Pons (tissue), 1 donor: ENCODE measurements around the gene SULT1A1.
"Not testable (repeated sequence)": the region's sequence is repeated elsewhere in the genome, so short reads cannot be mapped to it uniquely, and the experiment has no call there.

Experiments used
- DNase-seq: peaks from one replicate; pipeline ENCODE4 v3.0.0-alpha.2; 2016; ENCODE audit warnings: low spot score

SULT1A1 gene

DNA sequence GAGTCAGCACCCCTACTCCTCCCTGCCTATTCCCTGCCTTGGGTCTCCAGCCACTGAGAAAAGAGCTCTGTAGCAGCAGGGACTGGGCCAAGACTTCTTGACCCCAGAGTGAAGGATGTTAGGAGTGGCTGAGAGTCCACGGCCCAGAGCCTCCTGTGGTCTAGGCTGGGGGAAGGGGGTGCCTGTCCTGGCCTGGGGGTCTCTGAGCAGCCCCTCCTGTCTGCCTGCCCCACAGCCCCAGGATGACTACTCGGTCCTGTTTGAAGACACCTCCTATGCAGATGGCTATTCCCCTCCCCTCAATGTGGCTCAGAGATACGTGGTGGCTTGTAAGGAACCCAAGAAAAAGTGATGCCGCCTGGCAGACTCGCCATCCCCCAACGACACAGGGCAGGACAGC is 18.5 kb downstream of the SULT1A1 start:
- no peak for DNase-seq

- no peak for DNase-seq
These were observed 19.2 kb downstream of the SULT1A1 start for GRCh38 chr16:28590384-28591340.

GRCh38 chr16:28589930-28590329 is 19.9 kb downstream of the SULT1A1 start:
- no peak for DNase-seq

DNA sequence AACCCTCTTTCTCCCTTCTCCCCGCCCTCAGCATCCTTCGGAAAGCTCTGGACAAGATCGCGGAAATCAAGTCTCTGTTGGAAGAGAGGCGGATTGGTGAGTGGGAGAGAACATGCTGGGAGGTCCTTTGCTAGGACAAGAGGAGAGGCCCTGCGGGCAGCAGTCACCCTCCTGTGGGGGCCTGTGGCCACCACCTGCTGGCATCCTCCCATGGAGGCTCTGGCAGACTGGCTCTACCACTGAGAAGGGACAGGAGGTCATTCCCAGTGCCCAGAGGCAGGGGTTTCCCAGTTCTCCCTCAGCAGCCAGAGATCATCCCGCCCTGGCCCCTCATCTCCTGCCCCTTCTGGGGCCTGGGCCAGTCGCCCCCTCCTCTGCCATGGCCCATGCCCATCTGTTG is 20.8 kb downstream of the SULT1A1 start:
- no peak for DNase-seq

DNA sequence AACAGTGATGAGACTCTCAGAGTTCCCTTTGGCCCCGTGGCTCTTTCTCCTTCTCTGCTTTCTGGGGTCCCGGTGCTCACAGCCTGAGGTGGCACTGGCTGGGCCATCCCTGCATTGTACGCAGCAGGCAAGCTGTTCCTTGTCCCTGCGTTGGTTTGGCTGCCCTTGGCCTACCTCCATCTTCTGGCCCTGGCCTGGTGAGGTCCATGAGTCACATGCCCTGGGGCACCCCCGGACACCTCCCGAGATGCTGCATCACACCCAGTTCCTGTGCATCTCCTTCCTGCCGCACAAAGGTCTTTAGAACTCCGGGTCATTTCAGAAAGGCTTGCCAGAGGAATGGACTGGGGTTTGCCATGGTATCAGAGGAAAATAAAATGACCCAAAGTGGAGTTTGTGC is 22.5 kb downstream of the SULT1A1 start:
- no peak for DNase-seq

DNA sequence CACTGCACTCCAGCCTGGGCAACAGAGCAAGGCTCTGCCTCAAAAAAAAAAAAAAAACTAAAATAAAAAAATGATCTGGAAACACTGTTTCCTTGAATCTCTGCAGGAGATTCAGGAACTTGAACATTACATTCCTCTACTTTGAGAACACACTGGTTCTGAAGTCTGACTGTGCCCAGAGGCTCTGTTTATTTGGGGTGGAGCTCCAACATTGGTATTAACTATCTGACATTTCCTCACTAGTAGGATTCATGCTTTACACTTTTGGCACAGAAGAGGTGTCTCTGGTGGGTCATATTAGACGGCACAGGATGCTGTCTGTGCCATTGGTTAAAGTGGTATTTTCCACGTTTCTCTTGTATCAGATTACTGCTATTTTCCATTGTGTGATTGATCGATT is 23.4 kb downstream of the SULT1A1 start:
- no peak for DNase-seq

DNA sequence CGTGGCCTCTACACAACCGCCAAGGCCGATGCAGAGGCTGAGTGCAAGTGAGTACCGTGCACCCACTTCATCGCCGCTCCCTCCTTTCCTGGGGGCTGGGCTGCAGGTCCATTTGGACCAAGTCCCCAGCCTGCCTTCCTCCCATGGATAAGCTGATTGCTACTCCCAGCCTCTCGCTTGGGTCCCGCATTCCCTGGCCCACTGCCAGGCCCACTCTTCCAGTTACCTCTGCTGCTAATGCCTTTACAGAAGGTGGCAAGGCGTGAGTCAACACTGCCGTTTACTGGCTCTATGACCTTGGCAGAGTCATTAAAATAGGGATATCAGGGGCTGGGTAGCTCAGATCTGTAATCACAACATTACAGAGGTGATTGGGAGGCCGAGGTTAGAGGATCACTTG is 24.2 kb downstream of the SULT1A1 start:
- no peak for DNase-seq

GRCh38 chr16:28580726-28581315 is 29.0 kb downstream of the SULT1A1 start:
- no peak for DNase-seq

DNA sequence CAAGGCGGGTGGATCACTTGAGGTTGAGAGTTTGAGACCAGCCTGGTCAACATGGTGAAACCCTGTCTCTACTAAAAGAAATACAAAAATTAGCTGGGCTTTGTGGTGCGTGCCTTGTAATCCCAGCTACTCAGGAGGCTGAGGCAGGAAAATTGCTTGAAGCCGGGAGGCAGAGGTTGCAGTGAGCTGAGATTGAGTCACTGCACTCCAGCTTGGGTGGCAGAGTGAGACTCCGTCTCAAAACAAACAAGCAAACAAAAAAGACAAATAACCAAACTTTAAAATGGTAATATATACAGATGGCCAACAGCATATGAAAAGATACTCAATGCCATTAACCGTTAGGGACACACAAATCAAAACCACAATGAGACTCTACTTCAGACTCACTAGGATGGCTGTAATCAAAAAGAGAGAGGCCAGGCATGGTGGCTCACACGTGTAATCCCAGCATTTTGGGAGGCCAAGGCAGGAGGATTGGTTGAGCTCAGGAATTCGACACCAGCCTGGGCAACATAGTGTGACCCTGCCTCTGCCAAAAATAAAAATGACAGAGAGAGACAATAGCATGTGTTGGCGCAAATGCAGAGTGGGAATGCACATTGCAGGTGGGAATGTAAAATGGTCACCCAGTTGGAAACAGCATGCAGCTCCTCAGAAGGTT is 34.3 kb downstream of the SULT1A1 start:
- DNase-seq, result no peak

DNA sequence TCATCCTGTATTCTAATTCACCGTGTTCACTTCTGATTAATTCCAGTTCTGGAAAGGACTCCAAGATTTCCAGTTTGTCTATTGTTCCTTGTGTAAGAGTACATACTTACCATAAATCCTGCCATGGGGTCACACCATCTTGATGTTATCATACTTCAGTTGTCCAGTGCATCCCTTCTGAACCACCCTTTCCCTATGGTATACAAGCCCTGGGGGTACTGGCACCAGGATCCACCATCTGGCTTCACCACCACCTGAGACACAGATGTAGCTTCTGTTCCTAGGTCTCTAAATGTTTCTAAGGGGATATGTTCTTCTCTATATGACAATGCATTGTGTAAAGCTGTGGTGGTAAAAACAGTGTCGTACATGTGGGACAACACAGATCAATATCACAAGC is 34.9 kb downstream of the SULT1A1 start:
- DNase-seq, result no peak

DNA sequence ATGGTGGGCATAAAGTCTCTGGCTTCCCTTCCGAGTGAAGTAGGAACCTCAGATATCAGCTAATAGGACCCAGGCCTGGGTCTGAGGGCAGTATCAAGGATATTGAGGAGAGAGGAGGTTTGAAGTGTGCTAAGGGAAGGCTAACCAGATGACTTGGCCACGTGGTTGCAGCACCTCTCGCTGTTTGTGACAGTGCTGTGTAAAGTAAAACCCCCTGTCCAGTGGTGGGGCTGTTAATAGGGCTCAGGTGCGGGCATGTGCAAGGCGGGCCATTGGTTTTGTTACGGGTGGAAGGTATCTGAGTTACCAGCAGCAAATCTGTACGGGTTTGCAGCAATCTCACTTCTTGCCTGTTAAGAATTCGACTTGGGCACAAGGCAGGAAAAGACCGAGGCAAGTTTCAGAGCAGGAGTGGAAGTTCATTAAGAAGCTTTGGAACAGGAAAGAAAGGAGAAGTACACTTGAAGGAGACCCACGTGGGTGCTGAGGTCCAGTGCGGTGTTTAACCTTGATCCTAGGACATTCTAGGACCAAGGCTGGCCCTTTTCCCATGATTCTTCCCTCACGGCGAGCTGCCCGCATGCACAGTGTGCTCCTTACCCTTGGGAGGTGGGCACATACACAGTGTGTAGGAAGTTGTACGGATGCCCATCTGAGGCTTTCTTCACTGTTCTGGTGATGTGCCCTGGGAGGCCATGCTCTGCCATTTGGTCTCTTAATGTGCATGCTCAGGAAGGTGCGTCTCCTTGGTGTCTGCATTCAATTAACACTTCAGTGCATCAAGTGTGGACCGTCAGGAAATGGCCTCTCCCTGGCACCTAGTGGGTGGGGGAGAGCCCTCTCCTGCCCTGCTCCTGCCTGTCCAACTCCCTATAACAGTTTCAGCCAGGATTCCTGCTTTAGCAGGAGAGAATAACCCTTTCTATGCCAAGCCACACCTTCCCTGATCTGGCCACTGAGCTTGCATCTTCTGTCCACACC is 35.8 kb downstream of the SULT1A1 start:
- no peak for DNase-seq

GRCh38 chr16:28572696-28573510 is 36.9 kb downstream of the SULT1A1 start:
- DNase-seq, result no peak

GRCh38 chr16:28569968-28570752 is 39.7 kb downstream of the SULT1A1 start:
- no peak for DNase-seq

DNA sequence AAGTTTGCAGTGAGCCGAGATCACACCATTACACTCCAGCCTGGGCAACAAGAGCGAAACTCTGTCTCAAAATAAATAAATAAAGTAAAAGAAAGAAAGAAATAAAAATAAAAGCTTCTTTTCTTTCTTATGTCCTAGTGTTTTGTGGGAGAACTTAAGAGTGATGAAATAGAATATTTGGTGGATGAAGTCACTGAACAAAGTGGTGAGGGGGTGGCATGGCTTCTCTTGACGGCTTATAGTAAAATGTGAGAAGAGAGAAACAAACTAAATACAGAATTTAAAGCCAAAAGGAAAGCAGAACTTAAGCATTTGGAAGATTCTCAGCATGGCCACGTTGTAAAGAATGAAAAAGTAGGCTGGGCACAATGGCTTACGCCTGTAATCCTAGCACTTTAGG is 40.8 kb downstream of the SULT1A1 start:
- no peak for DNase-seq

DNA sequence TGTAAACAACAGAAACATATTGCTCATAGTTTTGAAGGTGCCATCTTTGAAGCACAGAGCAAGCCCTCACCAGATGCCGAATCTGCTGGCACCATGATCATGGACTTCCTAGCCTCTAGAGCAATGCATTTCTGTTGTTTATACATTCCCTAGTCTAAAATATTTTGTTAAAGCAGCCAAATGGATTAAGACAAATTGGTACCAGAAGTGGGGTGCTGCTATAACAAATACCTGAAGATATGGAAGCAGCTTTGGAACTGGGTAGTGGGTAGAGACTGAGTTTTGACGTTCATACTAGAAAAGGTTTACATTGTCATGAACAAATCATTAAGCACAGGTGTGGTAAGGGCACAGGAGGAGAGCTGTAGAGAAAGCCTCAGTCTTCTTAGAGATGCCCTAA is 42.6 kb downstream of the SULT1A1 start:
- DNase-seq, result no peak

GRCh38 chr16:28566233-28566925 is 43.5 kb downstream of the SULT1A1 start:
- not testable (repeated sequence) for DNase-seq

DNA sequence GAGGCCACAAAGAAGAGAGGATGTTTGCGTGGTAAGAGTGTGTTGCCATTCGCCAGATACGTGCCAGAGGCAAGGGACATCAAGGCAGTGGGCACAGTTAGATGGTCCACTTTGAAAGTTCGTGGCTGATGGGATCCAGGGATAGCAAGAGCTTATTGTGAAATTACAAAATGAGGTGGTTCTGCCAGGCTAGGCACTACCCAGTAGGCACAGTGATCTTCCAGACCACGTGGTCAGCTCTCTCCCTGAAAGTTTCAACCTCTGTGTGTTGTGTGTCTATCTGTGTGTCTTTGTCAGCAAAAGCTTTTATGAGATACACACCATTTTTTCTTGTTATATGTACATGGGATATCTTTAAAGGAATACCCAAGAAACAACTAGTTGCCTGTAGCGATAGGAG is 46.6 kb downstream of the SULT1A1 start:
- DNase-seq, result no peak

GRCh38 chr16:28562199-28562598 is 47.6 kb downstream of the SULT1A1 start:
- DNase-seq, result no peak

DNA sequence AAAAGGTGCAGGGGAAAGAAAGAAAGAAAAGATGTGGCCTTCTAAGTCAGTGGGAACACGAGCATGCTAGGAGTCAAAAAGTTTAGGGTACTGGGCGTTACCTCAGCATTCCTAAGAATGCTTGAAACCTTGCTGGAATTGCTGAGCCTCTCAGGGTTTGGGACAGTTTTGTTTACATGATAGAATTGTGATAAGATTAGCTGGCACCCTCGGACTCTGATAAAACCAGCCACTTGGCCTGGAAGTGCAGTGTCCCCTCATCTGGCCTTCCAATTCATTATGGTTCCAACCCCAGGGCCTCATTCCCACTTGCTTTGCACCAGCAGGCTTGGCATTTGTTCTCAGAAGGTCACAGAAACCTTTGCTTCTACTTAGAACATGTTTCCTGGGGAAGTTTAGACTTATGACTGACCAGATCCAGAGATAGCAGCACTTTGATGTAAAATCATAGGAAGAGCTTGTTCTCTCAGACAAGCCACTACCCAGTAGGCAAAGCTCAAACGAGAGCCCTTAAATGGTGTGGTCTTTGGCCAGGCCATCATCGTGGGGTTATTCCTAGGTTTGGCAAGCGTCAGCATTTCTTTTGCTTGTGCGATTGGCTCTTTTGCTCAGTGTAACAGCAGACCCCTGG is 48.2 kb downstream of the SULT1A1 start:
- DNase-seq, result no peak
